H1 (cell line): ENCODE results near the gene TMEM51.

Experiments
- CREB1 ChIP-seq: IDR thresholded peaks from 2 replicates; pipeline ENCODE4 v1.6.1; 2012; ENCODE audit warnings: inconsistent platforms
- CTCF ChIP-seq, 3 experiments: IDR thresholded peaks; 1 replicate in 2 of 3; 2 replicates in 1 of 3; pipeline versions ENCODE4 v1.5.1 to v1.6.1; 2011; ENCODE audit warnings: low read length in 3 of 3, mild to moderate bottlenecking in 3 of 3, inconsistent platforms in 2 of 3, low read depth in 1 of 3, moderate library complexity in 1 of 3; ENCODE audit not compliant: insufficient read depth in 1 of 3; ENCODE audit errors: control extremely low read depth in 1 of 3
- EZH2 ChIP-seq: fragments of 200-600 bp; sonication (generic); IDR thresholded peaks from 2 replicates; pipeline ENCODE4 v1.7.1; 2012; ENCODE audit warnings: low read depth, mild to moderate bottlenecking, moderate library complexity, low read length, inconsistent platforms; ENCODE audit not compliant: severe bottlenecking
- FOSL1 ChIP-seq: IDR thresholded peaks from 2 replicates; pipeline ENCODE4 v1.6.1; 2011; ENCODE audit warnings: mild to moderate bottlenecking, low read depth, low read length, moderate library complexity; ENCODE audit not compliant: insufficient read depth
- GABPA ChIP-seq: IDR thresholded peaks from 2 replicates; pipeline ENCODE4 v1.6.1; 2011; ENCODE audit warnings: mild to moderate bottlenecking, low read length, moderate library complexity, borderline replicate concordance; ENCODE audit not compliant: insufficient read depth
- SP4 ChIP-seq: IDR thresholded peaks from 2 replicates; pipeline ENCODE4 v1.6.1; 2012; ENCODE audit warnings: low read length, inconsistent platforms
- TBP ChIP-seq: IDR thresholded peaks from 2 replicates; pipeline ENCODE4 v1.6.1; 2011; ENCODE audit warnings: low read depth, low read length, improper control_type of control experiment
- TF ChIP-seq, protein P1 (sequence below): IDR thresholded peaks from 2 replicates; pipeline ENCODE4 v1.6.1; 2012; ENCODE audit warnings: inconsistent platforms

DNA sequence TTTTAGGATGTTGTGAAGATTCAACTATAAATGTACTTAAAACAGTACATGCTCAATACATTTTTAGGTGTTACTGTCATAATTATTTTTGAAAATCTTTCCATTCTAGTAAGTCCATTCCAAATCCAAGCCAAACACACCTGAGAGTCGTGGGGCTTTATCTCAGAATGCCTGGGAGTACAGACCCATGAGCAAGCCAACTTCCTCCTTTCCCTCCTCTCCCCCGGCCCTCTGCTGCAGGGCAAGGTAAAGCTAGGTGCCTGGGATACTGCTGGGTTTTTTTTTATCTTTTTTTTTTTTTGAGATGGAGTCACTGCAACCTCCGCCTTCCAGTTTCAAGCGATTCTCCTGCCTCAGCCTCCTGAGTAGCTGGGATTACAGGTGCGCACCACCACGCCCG lies 16.5 kb downstream of the TMEM51 start:
- TF ChIP-seq GABPA (no peak), CTCF (IDR thresholded peaks at IDR 0.05; ENCODE audit: control extremely low read depth in 1 of 3, insufficient read depth in 1 of 3, low read depth in 1 of 3, low read length in 3 of 3) (no peak), TBP (no peak), FOSL1 (no peak), SP4 (no peak), EZH2 (no peak), CREB1 (no peak)
- TF ChIP-seq, protein P1, sequence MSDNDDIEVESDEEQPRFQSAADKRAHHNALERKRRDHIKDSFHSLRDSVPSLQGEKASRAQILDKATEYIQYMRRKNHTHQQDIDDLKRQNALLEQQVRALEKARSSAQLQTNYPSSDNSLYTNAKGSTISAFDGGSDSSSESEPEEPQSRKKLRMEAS, result no peak
